HL-60 (cell line): ENCODE data around the gene DIP2A.

Experiments used
- DNase-seq, 2 experiments: peaks; one replicate each; pipeline ENCODE4 v3.0.0-alpha.2; 2010 to 2020; ENCODE audit warnings: low read depth in 1 of 2, low spot score in 1 of 2
- H3K27ac ChIP-seq: fragments of 250-450 bp; sonication (Bioruptor Pico); replicated peaks from 2 replicates; pipeline ENCODE4 v1.5.1; 2020; ENCODE audit warnings: mild to moderate bottlenecking, moderate library complexity
- H3K27me3 ChIP-seq: fragments of 250-450 bp; sonication (Bioruptor Pico); 2 replicates; pipeline ENCODE4 v1.5.1; 2021; ENCODE audit warnings: mild to moderate bottlenecking, moderate library complexity; ENCODE audit not compliant: insufficient read depth, poor library complexity, severe bottlenecking
- H3K4me3 ChIP-seq: replicated peaks from 2 replicates; pipeline ENCODE4 v1.5.1; 2011; ENCODE audit warnings: mild to moderate bottlenecking, control low read depth, low read length; ENCODE audit not compliant: insufficient read depth
- CTCF ChIP-seq: IDR thresholded peaks from one replicate; pipeline ENCODE4 v1.5.1; 2011; ENCODE audit warnings: low read length, control low read depth, inconsistent platforms; ENCODE audit not compliant: insufficient read depth
- GABPA ChIP-seq: IDR thresholded peaks from 2 replicates; pipeline ENCODE4 v1.6.1; 2012; ENCODE audit warnings: low read depth
- POLR2AphosphoS5 ChIP-seq: IDR thresholded peaks from 2 replicates; pipeline ENCODE4 v1.6.1; 2012; ENCODE audit warnings: low read depth
- REST ChIP-seq: IDR thresholded peaks from 2 replicates; pipeline ENCODE4 v1.6.1; 2012; ENCODE audit warnings: low read depth; ENCODE audit not compliant: insufficient replicate concordance
- SPI1 ChIP-seq: IDR thresholded peaks from 2 replicates; pipeline ENCODE4 v1.6.1; 2012; ENCODE audit warnings: low read depth, mild to moderate bottlenecking, borderline replicate concordance

The DIP2A gene

DNA sequence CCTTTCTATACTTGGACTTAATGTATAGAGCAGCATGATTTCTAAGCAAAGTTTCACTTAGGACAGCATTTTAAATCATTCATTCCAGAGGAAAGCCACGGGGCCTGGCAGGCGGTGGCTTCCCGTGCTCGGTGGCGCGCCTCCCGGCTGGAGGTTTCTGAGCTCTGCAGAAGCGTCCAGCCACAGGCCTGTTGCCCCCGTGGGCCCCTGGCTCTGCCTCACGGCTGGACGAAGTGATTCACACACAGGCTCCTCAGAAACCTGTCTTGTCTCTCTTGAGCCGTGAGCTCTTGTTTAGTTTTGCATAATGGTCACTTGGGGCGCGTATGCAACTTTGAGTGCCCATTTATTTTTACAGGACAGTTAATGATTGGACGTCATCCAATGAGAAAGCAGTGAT lies 22.1 kb upstream of the DIP2A start:
- peak in 1 of 2 experiments; percentile 15 for DNase-seq
- no peak for TF ChIP-seq GABPA
- no peak for TF ChIP-seq REST
- no peak for TF ChIP-seq SPI1
- no peak for TF ChIP-seq CTCF
- TF ChIP-seq POLR2AphosphoS5, result no peak

GRCh38 chr21:46437096-46437498 lies 21.6 kb upstream of the DIP2A start:
- Histone ChIP-seq H3K27ac (peak overlapping the region; percentile 24; the same call in 1 of the 2 replicates), H3K27me3 (no peaks in the 10 kb centered on the region), H3K4me3 (no peak overlapping the region)
- no peak for TF ChIP-seq GABPA
- TF ChIP-seq CTCF, result no peak
- peak; percentile 38; the same call in 1 of the 2 replicates for TF ChIP-seq SPI1
- no peak for TF ChIP-seq REST
- peak in 1 of 2 experiments; percentile 29 for DNase-seq

More for the DNA sequence above, 22.1 kb upstream of the DIP2A start:
- Histone ChIP-seq H3K27ac (peak overlapping the region; percentile 24; the same call in 1 of the 2 replicates), H3K27me3 (no peaks in the 10 kb centered on the region), H3K4me3 (no peak overlapping the region)

- Histone ChIP-seq H3K27ac (0 out of 2 replicates have a peak overlapping the region, but pooled peaks have one; percentile 1), H3K27me3 (no peaks in the 10 kb centered on the region), H3K4me3 (no peak overlapping the region)
- TF ChIP-seq REST, result no peak
- TF ChIP-seq SPI1, result no peak
- no peak for TF ChIP-seq CTCF
- no peak for TF ChIP-seq GABPA
- no peak for TF ChIP-seq POLR2AphosphoS5
- DNase-seq, result no peak
Observed at GRCh38 chr21:46437511-46437910, 21.2 kb upstream of the DIP2A start.
